ENCODE results near the gene DCC.

GRCh38 chr18:53489266-53489665 is 1149.3 kb downstream of the DCC start:
- TF ChIP-seq GATA2 (IDR thresholded peaks at IDR 0.05; ENCODE audit: low read depth, low read length), result no peak
- TF ChIP-seq GATA3 (IDR thresholded peaks at IDR 0.05; ENCODE audit: low read depth, low read length), result no peak
